Colonic mucosa (tissue), 4 donors: ENCODE results near the gene MME. TPM values are rescaled to one million over a fixed set of nuclear protein-coding genes. Genes with fewer than 3 reads are reported as not detected.

Experiments used
- DNase-seq: peaks from one replicate; pipeline ENCODE4 v3.0.0-alpha.2; 2020
- H3K27ac ChIP-seq: fragments of 200-600 bp; one replicate; pipeline ENCODE4 v1.8.0; 2021
- H3K27me3 ChIP-seq: fragments of 200-600 bp; one replicate; pipeline ENCODE4 v1.8.0; 2021
- H3K36me3 ChIP-seq: fragments of 200-600 bp; one replicate; pipeline ENCODE4 v1.8.0; 2021
- H3K4me1 ChIP-seq: fragments of 200-600 bp; one replicate; pipeline ENCODE4 v1.8.0; 2021; ENCODE audit warnings: mild to moderate bottlenecking
- H3K4me3 ChIP-seq: fragments of 200-600 bp; one replicate; pipeline ENCODE4 v1.8.0; 2021
- H3K9ac ChIP-seq, 2 donors: one replicate each; pipeline ENCODE4 v1.7.0; 2013; ENCODE audit warnings: control low read depth in 2 of 2, low read depth in 2 of 2, low read length in 2 of 2
- H3K9me3 ChIP-seq: fragments of 200-600 bp; one replicate; pipeline ENCODE4 v1.8.0; 2021
- CTCF ChIP-seq: fragments of 200-600 bp; IDR thresholded peaks from one replicate; pipeline ENCODE4 v1.8.0; 2022; ENCODE audit warnings: antibody characterized with exemption, mild to moderate bottlenecking
- intact Hi-C: fragments of 100-400 bp; cut with DNase I; formaldehyde crosslinking; loops from one replicate; pipeline ENCODE4 v1.14.1; 2022
- total RNA-seq, 2 donors: library from RNA; stranded (reverse); fragmentation: NEBNext Ultra II Directional in 1 of 2; extraction: Animal tissue kit (Norgen Biotek cat#: 25700) in 1 of 2; gene quantifications; one replicate each; pipeline ENCODE4 v1.2.1, GENCODE V29; 2021
- donor health status: healthy.
- donor health status: DM: no; HTN: no; CAD: no.
- donor health status: DM: no; HTN: no; CAD: no.

The MME gene
- total RNA-seq, 2 donors from 2014 or later = 1.4 to 2.6 TPM

GRCh38 chr3:155070932-155071387 lies 9.2 kb upstream of the MME start:
- Histone ChIP-seq H3K27ac (no peak overlapping the region), H3K36me3 (no peaks in the 10 kb centered on the region), H3K9ac (no peak overlapping the region), H3K27me3 (no peaks in the 10 kb centered on the region), H3K4me1 (no peaks in the 10 kb centered on the region), H3K9me3 (no peaks in the 10 kb centered on the region), H3K4me3 (no peak overlapping the region)
- DNase-seq = no peak
- no peak for TF ChIP-seq CTCF
- intact Hi-C loops = no loop called here

GRCh38 chr3:155075200-155075599 lies 4.9 kb upstream of the MME start:
- Histone ChIP-seq H3K9ac (no peak overlapping the region), H3K27me3 (peaks cover 15% of the 10 kb centered on the region), H3K27ac (no peak overlapping the region), H3K4me3 (no peak overlapping the region), H3K9me3 (no peaks in the 10 kb centered on the region), H3K36me3 (no peaks in the 10 kb centered on the region), H3K4me1 (no peaks in the 10 kb centered on the region)
- intact Hi-C loops = no loop called here
- TF ChIP-seq CTCF = no peak
- DNase-seq = no peak

GRCh38 chr3:155076888-155077287 lies 3.2 kb upstream of the MME start:
- DNase-seq = no peak
- Histone ChIP-seq H3K36me3 (no peaks in the 10 kb centered on the region), H3K4me1 (no peaks in the 10 kb centered on the region), H3K9ac (no peak overlapping the region), H3K27ac (no peak overlapping the region), H3K4me3 (no peak overlapping the region), H3K9me3 (no peaks in the 10 kb centered on the region), H3K27me3 (peaks cover 20% of the 10 kb centered on the region)
- no peak for TF ChIP-seq CTCF
- intact Hi-C loops = no loop called here

- Histone ChIP-seq H3K9ac (no peak overlapping the region), H3K9me3 (no peaks in the 10 kb centered on the region), H3K4me1 (no peaks in the 10 kb centered on the region), H3K4me3 (peak overlapping the region; percentile 42), H3K36me3 (no peaks in the 10 kb centered on the region), H3K27me3 (peaks cover 20% of the 10 kb centered on the region), H3K27ac (no peak overlapping the region)
- intact Hi-C loops = no loop called here
- TF ChIP-seq CTCF = no peak
- DNase-seq = no peak
Observed at GRCh38 chr3:155078711-155079467, 1.2 kb upstream of the MME start.

GRCh38 chr3:155079468-155079745 lies 712 bp upstream of the MME start:
- no peak for DNase-seq
- no peak for TF ChIP-seq CTCF
- Histone ChIP-seq H3K27me3 (peaks cover 20% of the 10 kb centered on the region), H3K36me3 (no peaks in the 10 kb centered on the region), H3K4me3 (peak overlapping the region; percentile 42), H3K9me3 (no peaks in the 10 kb centered on the region), H3K9ac (no peak overlapping the region), H3K27ac (no peak overlapping the region), H3K4me1 (no peaks in the 10 kb centered on the region)
- intact Hi-C loops = no loop called here
